Measurements from ENCODE around the gene PFKL.
"Not testable (repeated sequence)": the region's sequence is repeated elsewhere in the genome, so short reads cannot be mapped to it uniquely, and the experiment has no call there.

The PFKL gene

GRCh38 chr21:44294391-44295162, 5.3 kb upstream of the PFKL start:
- no peak for DNase-seq (ENCODE audit: low read depth)

GRCh38 chr21:44295163-44295573, 4.7 kb upstream of the PFKL start:
- DNase-seq (ENCODE audit: low read depth), result no peak

- no peak for DNase-seq (ENCODE audit: low read depth)
Measured at GRCh38 chr21:44295646-44296045, 4.2 kb upstream of the PFKL start.

GRCh38 chr21:44296103-44296519, 3.7 kb upstream of the PFKL start:
- no peak for DNase-seq (ENCODE audit: low read depth)

DNA sequence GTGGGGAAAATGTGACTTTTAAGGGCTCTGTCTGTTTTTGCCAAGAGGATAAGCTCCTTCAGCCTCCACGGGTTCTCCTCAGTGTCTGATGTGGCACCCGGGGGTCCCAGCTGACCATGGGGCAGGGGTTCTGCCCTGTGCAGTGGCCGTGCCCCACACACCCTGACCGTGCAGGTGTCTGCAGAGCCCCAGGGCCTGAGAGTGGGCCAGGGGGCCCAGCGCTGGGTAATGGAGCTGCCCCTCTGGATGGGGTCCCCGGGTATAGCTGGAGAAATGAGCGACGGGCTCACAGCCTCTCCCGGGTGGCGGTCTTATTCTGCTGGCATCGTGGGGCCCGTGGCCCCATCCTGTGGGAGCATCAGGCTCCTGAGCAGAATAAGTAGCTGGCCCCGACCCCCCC, 2.9 kb upstream of the PFKL start:
- DNase-seq (ENCODE audit: low read depth), result no peak

GRCh38 chr21:44297525-44298290, 2.1 kb upstream of the PFKL start:
- DNase-seq (ENCODE audit: low read depth), result peak; percentile 58

DNA sequence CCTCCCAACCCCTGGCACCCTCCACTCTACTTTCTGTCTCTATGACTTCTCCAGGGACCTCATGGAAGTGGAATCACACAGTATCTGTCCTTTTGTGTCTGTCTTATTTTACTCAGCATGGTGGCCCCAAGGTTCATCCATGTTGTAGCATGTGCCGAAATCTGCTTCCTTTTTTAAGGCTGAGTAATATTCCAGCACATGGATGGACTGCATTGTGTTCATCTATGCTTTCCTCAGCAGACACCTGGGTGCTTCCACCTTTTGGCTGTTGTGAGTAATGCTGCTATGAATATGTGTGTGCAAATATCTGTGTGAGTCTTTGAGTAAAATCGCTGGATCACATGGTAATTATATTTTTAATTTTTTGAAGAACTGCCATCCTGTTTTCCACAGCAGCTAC, 1.6 kb upstream of the PFKL start:
- DNase-seq (ENCODE audit: low read depth), result no peak

GRCh38 chr21:44299085-44299457, 782 bp upstream of the PFKL start:
- DNase-seq (ENCODE audit: low read depth), result no peak

GRCh38 chr21:44300262-44300959, 558 bp downstream of the PFKL start:
- DNase-seq (ENCODE audit: low read depth), result peak; percentile 45

GRCh38 chr21:44301141-44301540, 1.3 kb downstream of the PFKL start:
- no peak for DNase-seq (ENCODE audit: low read depth)

- no peak for DNase-seq (ENCODE audit: low read depth)
Measured at GRCh38 chr21:44301961-44302406, 2.1 kb downstream of the PFKL start.

- DNase-seq (ENCODE audit: low read depth), result not testable (repeated sequence)
Measured at GRCh38 chr21:44302573-44303401, 2.9 kb downstream of the PFKL start.

DNA sequence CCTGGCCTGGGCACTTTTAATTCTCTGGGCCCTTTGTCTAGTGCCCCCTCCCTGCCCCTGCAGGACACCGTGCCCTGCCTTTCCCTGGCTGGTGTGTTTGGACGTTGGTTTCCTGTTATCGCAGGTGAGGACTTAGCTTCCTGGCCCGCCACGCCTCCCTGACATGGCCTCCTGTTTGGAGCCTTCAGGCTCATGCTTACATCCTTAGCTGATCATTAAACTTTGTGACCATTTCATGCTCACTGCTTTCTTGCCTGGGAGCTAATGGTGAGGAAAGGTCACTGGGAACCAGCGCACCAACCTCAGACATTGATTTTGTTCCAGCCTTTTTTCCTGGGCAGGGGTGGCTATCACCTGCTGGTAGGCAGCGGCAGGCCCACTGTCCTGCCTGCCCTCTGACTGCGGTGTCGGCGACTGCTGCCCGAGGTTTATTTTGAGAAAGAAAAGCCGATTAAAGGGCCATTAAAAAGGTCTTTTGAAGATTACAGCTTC, 3.7 kb downstream of the PFKL start:
- no peak for DNase-seq (ENCODE audit: low read depth)

- no peak for DNase-seq (ENCODE audit: low read depth)
Measured at GRCh38 chr21:44304011-44304616, 4.3 kb downstream of the PFKL start.

DNA sequence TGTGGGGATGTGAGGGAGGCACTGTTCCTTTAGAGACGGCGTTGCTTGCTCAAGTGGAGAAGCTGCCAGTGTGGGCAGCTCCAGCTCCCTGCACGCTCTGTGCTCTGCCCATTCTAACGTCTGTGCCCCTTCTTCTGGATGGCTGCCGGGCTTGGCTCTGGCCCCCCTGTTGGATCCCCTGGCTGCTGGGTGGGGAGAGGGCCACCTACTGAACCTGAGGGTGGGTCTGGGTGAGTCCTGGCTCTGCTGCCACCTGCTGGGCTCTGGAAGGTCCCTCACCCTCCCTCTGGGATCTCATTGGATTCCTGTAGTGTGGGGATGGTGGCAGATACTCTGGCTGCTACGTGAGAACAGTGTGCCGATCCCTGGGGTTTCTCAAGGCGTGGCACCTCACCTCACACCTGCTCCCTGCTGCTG, 5.0 kb downstream of the PFKL start:
- peak; percentile 18 for DNase-seq (ENCODE audit: low read depth)

DNA sequence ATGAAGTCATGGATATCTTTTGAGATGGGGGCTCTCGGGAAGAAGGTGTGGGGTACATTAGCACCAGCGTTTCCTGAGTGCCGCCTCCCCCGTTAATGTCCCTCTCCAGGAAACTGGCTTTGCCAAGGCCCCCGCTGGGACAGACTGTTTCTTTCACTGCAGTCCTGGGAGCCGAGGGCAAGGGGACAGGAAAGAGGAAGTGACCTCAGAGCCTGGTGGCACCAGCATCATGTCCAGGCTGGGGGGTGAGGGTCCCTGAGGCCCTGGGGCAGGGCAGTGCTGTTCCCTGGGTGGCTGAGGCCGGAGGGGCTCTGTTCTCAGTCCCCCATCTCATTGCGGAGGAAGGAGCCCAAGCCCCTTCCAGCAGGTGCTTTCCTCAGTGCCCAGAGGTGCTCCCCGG, 5.8 kb downstream of the PFKL start:
- DNase-seq (ENCODE audit: low read depth), result no peak

DNA sequence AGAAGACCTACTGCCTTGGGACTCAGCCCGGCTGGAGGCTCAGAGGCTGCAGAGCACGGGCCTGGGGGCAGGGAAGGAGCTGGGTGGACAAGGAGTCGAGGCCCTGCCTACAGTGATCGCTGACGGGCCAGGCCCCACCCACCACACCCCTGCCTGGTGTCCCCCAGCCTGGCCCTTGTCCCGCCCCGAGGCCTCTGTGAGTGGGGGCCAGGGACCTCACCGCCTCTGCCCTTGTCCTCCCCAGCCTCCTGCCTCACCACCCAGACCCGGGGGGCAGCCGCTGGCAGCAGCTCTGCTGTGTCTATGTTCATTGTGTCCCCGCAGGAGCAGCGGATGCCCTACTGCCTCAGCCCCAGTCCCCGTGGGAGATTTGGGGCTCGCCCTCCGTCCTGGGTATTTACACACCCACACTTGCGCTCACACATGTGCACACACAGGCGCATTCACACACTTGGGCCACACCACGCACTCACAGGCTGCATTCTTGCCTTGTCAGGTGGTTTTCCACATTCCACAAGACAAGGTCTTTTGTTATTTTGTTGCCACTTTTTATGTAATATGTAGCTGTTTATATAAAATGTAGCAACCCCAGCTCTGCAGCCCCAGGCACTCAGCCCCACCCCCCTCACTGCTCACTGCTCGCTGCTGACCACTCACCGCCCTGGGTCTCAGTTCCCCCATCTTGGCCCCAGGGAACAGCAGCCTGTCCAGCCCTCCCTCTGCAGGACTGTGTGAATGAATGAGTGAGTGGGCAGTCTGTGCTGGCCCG, 7.3 kb downstream of the PFKL start:
- DNase-seq (ENCODE audit: low read depth), result no peak

DNA sequence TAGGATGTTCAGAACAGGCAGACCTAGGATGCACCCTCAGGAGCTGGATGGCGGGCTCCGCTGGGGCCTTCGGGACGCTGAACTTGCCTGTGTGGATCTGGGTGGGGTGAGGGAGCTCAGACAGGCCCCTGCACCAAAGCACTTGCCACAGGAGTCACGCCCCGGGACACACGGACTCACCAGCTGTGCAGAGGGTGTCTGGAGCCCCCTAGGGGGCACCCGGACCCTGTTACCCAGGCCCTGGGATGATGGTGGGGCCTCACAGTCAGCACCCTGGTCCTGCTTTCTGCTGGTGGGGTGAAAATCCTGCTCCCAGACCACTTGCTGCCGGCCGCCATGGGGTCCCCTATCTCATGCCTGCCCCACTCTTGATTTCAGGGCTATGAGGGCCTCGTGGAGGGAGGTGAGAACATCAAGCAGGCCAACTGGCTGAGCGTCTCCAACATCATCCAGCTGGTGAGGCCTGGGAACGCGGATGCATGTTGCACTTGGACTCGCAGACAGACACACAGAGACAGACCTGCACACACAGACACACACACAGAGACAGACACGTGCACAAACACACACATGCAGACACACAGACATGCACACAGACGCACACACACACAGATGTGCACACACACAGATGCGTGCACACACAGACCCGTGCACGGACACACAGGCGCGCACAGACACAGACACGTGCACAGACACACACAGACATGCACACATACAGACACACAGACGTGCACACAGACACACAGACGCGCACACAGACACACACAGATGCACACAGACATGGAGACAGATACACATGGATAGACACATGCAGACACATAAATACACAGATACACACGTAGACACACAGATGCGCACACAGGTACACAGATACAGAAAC, 11.0 kb downstream of the PFKL start:
- DNase-seq (ENCODE audit: low read depth), result no peak

- DNase-seq (ENCODE audit: low read depth), result no peak
Measured at GRCh38 chr21:44312089-44312488, 12.2 kb downstream of the PFKL start.

DNA sequence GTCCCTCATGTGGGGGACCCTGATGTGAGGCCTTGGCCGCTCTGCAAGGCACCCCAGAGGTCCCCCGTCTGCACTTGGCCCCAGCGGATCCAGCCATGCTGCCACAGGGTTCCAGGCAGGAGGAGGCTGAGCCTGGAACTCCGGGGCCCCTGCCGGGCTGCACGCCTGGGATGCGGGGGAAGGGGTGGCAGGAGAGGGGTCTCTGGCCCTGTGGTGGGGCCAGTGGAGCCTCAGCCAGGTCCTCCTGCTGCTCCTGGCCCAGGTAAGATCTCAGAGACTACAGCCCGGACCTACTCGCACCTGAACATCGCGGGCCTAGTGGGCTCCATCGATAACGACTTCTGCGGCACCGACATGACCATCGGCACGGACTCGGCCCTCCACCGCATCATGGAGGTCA, 12.9 kb downstream of the PFKL start:
- DNase-seq (ENCODE audit: low read depth), result no peak
